Transverse colon (tissue), 4 donors: ENCODE measurements around the gene MN1.

Experiments
- CTCF ChIP-seq, 5 experiments: fragments of 200-600 bp in 3 of 5; fragments of 450-650 bp in 2 of 5; sonication (generic) in 3 of 5; IDR thresholded peaks; 1 replicate in 2 of 5; 2 replicates in 3 of 5; pipeline ENCODE4 v1.5.1; 2016 to 2017; ENCODE audit warnings: antibody characterized with exemption in 5 of 5, inconsistent platforms in 3 of 5, mild to moderate bottlenecking in 2 of 5, moderate library complexity in 1 of 5
- EP300 ChIP-seq: sonication (generic); formaldehyde crosslinking; IDR thresholded peaks from one replicate; pipeline ENCODE4 v1.6.1; 2017; ENCODE audit warnings: antibody characterized with exemption, low read depth
- POLR2A ChIP-seq: fragments of 450-650 bp; IDR thresholded peaks from one replicate; pipeline ENCODE4 v1.6.1; 2016; ENCODE audit warnings: antibody characterized with exemption, mild to moderate bottlenecking, moderate library complexity
- POLR2AphosphoS5 ChIP-seq, 3 donors: sonication (generic); formaldehyde crosslinking; IDR thresholded peaks; one replicate each; pipeline ENCODE4 v1.6.1; 2016; ENCODE audit warnings: antibody characterized with exemption in 3 of 3

- TF ChIP-seq POLR2A: no peak
- no peak for TF ChIP-seq EP300
- no peak for TF ChIP-seq CTCF (IDR thresholded peaks at IDR 0.05)
- no peak for TF ChIP-seq POLR2AphosphoS5 (IDR thresholded peaks at IDR 0.05)
These were observed 15.1 kb downstream of the MN1 start for GRCh38 chr22:27786291-27786932.
